HG03457 (cell line): ENCODE measurements around the gene NAPA.

Experiments used
- ATAC-seq: cut with Tn5 transposase; IDR thresholded peaks from one replicate; pipeline ENCODE4 v1.9.1; 2021; ENCODE audit warnings: moderate number of reproducible peaks; ENCODE audit not compliant: unreplicated experiment

Gene NAPA

DNA sequence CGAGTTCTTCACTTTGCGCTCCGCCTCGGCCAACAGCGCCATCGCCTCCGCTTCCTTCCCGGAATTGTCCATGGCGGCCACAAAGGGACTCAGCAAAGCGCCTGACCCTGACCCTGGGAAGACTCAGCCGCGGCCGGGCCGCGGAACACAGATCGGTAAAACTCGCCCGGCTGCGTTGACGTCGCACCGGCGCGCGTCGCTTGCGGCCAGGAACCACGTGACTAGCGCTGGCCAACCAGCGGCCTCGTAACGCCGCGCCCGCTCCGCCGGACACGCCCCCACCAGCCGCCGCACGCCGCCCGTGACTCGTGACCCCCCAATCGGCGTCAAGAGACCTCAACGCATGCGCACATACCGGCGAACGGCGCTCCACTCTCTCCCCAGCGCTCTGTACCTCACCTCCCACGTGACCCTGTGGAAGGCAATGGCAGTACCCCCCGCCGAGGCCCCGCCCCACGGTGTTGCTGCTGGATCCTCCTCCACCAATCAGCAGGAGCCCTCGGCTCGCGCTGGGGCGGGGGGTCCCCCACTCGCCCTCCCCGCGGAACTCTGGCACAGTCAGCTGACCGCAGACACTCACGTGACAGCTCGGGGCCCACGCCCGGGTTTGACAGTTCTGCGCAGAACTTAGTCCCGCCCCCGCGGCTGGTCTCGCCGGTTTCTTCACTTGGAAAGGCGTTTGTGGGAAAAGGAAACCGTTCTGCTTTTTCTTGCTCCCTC, at the start of gene NAPA:
Gene NAPA (minus strand): TSS at position 195 of the 720 bp plus-strand sequence. CDS start 123 bp downstream, at position 72.
- ATAC-seq, result peak; percentile 76

DNA sequence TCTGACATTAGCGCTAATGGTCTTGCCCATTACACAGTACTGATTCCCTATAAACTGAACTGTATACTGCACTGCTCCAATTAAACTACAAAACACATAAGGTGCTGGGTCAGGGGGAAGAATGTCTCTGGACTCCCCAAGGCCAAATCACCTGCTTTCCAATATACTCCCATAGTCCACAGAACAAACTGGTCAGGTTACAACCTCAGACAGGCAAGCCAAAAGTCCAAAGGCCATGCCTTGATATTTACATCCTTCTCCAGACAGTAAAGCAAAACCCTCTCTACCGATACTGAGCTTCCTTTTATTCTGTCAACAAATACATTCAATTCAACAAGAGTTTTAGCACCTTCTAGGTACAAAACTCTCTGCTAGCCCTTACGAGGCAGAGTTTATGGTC, 49.2 kb upstream of the NAPA start:
- no peak for ATAC-seq

DNA sequence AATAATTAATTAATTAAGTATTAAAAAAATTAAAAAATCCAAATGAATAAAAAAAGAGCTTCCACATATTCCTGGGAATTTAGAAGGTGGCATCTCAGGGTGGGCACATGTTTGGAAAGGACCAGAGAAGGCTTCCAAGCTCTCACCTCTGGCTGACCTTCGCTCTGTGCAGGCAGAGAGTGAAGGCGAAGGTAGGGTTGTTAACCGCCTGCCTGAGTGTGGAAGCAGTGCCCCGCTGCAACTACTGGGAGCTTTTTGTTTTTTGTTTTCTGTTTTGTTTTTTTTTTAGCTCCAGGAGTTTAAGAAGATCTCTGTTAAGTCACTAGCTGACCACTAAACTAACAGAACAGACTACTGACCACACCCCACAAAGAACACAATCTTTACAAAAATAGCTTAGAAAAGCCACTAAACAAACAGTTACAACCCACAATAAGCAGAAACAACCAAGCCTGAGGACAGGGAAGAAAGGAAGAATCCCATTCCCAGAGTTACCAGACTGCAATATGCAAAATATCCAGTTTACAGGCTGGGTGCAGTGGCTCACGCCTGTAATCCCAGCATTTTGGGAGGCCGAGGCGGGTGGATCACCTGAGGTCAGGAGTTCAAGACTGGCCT, 46.7 kb upstream of the NAPA start:
- no peak for ATAC-seq

DNA sequence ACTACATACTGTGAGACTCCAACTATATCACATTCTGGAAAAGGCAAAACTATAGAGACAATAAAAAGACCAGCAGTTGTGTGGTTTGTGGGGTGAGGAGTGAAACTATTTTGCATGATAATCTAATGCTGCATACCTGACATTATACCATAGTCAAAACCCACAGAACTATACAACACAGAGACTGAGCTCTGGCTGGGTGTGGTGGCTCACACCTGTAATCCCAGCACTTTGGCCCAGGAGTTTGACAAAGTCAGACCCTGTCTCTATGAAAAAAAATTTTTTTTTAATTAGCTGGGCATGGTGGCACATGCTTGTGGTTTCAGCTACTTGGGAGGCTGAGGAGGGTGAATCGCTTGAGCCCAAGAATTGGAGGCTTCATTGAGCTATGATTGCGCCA, 46.1 kb upstream of the NAPA start:
- no peak for ATAC-seq

DNA sequence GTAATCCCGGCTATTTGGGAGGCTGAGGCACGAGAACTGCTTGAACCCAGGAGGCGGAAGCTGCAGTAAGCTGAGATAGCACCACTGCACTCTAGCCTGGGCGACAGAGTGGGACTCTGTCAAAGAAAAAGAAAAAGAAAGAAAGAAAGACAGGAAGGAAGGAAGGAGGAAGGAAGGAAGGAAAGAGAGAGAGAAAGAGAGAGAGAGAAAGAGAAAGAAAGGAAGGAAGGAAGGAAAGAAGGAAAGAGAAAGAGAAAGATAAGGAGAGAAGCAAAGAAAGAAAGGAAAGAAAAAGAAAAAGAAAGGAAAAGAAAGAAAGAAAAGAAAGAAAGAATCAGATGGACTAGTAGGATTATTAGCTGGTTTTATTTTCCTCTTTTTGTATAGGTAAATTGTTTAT, 35.3 kb upstream of the NAPA start:
- ATAC-seq, result no peak

DNA sequence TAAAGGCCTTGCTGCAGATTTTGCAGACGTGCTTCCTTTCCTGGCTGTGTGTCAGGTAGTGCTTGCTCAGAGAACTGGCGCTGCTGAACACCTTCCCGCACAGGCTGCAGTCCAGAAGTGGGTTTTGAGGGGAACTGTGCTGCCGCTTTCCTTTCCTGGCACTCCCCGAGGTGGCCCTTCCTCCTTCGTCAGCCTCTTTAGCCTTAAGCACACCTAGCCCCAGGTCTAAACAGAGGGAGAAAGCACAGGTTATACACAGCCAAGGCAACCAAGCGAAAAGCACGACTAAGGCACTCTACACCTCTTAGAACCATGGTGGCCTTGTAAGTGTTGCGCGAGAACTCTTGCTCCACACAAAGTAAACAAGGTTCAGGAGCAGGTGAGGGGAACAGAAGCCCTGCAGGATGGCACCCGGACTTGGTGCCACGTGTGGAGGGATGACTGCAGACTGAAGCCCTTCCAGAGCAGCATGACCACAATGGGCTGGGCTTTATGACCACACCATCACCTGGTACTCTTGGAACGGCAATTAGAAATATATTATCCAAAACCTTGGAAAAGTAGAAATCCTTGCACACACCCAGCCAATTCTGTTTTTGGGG, 34.5 kb upstream of the NAPA start:
- no peak for ATAC-seq

DNA sequence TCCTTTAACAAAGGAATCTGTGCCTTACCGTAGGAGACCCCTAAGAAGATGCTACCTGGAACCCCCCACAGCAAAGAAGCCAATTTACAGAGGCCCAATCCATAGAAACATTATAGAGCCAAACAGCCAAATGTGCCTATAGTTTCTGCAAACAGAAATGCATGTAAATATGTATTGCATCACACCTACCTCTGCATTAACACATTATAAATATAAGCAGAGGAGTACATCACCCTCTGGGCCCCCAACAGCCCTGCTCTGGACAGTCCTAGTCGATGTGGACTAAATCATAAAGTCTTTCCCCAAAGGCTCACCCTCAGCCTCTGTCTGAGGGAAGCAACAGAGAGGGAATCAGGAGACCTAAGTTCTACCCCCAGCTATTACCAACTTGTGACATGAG, 32.3 kb upstream of the NAPA start:
- ATAC-seq, result no peak

DNA sequence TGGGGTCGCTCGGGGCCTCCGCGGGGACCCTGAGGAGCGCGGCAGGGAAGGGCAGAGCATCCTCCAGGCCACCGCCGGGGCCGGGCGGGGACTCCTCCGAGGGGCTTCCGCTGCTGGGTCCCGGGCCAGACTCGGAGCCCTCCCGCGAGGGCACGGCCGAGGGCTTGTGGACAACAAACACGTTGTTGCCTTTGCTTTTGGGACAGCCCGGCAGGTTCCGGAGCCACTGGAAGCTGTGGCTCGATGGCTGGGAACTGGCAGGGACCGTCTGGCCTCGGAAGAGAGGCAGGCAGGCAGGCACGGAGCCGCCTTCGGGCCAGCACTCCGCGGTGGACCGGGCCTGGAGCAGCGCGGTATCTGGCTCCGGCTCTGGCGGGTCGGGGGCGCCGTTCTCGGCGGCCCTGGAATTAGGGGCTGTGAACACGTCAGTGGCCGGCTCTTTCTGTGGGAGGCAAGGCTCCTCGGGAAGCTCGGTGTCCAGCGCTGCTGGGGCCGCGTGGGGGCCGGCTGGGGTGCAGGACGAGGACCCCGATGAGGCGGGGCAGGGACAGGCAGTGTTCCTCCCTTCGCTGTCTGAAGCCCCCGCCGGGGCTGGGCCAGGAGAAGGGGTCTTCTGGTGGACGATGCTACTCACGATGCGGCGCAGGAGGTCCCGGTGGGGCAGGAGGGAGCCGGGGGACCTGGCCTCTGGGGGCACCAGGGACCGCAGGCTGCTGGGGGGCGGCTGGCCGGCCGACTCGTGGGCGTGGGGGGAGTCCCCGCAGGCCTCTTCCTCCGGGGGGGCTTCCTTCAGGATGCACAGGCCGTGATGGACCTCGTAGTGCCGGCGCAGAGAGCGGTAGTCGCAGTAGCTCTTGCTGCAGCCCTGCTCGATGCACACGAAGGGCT, 30.4 kb upstream of the NAPA start:
- no peak for ATAC-seq

DNA sequence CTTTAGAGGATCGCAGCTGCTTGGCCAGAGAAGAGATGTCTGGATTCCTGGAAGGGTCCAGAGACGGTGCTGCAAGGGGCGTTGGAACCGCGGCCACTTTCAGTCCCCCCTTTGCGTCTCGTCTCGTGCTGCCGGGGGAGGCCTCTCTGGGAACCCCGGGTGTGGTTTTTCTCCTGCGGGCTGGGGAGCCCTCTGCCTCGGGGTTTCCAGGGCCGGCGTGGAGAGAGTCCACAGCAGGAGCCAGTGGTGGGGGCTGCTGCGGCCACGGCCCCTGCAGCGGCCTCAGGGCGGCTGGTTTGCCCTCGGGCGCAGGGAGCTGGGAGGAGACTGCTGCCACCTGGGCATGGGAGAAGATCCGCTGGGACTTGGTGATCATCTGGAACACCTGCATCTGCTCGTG, 29.6 kb upstream of the NAPA start:
- no peak for ATAC-seq

DNA sequence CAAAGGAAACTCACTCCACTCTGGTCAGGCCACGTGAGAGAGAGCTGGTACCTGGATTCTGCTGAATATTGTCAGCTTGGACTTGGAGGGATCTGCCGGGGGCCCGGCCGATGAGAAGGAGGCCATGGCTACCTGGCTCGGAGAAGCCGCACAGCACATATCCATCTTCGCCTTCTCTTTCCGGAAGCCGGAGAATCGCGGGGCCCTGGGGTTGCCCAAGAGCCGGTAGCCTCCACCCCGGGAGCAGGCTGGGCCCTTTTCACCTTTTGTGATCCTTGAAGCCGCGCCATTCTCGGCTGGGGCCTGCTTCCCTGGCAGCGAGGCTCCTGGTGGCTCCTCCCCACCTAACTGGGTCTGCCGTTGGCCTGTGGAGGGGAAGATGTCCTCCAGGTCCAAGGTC, 29.2 kb upstream of the NAPA start:
- ATAC-seq, result no peak

DNA sequence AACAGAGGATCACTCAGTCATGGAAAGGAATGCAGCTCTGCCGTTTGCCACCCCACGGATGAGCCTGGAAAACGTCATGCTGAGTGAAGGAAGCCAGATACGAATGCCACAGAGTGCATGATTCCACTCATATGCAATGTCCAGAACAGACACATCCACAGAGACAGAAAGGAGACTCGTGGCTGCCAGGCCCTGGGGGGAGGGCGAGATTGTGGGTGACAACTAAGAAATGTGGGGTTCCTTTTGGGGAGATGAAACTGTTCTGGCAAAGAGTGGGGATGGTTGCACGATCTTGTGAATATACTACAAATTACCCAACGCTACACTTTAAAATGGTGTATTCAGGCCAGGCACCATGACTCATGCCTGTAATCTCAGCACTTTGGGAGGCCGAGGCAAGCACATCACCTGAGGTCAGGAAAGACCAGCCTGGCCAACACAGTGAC, 27.2 kb upstream of the NAPA start:
- no peak for ATAC-seq

DNA sequence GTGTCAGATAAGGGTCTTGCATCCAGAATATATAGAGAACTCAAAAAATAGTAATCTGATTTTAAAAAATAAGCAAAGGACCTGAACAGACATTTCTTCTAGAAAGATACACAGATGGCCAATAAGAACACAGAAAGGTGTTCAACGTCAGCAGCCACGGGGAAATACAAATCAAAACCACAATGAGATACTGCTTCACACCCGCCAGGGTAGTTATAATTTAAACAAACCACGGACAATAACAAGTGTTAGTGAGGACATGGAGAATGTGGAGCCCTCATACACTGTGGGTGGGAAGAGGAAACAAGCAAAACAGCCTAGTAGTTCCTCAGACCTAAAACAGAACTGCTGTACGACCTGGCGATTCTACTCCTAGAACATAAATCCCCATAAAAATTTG, 26.7 kb upstream of the NAPA start:
- no peak for ATAC-seq

DNA sequence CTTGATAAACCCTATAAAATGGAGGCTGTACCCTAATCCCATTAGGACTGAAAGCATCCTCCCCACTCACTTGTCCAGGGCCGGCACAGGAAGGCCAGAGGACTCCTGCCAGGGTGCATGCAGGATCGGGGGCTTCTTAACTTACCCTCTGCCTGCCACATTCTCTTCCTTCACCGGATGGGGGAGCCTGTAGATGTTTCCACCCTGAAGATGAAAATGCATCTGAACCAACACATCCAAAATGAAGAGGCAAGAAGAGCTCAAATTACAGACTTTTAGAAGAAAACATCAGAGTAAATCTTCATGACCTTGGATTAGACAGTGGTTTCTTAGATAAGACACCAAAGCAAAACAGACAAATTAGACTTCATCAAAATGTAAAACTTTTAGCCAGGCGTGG, 25.9 kb upstream of the NAPA start:
- ATAC-seq, result no peak

DNA sequence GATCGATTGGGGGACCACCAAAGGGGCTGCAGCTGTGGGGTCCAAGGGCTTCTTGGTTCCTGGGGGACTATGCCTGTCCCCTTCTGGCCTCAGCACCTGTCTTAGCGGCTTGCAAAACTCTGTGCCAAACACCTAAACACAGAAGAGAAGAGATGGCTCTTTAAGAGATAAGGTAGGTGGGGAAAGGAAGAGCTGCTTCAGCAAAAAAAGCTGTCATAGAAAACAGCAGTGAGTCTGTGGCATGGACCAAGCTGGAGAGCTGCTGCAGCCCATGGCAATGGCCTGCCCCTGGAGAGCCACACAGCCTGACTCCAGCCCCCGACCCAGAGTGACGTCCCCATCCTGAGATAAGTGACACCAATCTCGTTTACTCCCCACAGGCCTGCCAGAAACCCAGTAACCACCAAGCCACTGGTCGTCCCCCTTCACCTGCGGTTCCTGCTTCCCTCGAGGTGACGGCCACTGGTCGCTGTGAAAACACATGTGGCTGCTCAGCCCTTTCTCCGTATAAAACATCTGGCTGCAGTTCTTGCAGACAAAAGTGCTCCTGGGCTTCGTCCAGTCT, 25.0 kb upstream of the NAPA start:
- ATAC-seq, result no peak

DNA sequence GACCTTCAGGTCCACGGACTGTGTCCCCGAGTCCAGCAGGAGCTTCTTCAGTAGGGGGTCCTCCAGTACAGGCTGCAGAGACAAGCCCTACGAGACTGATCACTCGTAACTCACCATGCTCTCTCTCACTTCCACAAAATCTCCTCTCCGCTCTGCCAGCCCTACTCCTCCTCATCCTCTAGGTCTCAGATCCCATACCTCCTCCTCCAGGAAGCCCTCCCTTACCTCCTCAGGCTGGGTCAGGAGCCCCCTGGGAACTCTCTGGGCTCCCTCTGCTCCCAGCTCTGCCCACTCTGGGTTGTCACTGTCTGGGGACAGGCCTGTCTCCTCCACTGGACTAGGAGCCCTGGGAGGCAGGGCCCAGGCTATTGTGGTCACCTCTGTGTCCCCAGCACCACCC, 23.9 kb upstream of the NAPA start:
- ATAC-seq, result no peak

DNA sequence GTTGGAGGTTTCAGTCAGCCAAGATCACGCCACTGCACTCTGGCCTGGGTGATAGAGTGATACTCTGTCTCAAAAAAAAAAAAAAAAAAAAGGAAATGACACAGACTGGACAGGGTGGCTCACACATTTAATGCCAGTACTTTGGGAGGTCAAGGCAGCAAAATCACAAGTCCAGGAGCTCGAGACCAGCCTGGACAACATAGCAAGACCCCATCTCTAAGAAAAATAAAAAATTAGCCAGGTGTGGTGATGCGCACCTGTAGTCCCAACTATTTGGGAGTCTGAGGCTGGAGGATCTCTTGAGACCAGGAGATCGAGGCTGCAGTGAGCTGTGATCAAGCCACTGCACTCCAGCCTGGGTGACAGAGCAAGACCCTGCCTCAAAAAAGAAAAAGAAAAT, 22.6 kb upstream of the NAPA start:
- ATAC-seq, result no peak

DNA sequence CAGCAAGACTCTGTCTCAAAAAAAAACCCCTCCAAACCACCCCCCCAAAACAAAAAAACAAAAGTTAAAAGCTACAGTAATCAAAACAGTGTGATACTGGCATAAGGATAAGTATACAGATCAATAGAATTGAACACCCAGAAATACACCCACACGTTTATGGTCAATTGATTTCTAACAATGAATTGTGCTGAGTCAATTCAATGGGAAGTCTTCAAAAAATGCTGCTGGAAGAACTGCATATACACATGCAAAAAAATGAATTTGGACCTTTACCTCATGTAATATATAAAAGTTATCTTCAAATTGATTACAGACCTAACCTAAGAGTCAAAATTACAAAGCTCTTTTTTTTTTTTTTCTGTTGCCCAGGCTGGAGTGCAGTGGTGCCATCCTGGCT, 19.8 kb upstream of the NAPA start:
- ATAC-seq, result no peak

DNA sequence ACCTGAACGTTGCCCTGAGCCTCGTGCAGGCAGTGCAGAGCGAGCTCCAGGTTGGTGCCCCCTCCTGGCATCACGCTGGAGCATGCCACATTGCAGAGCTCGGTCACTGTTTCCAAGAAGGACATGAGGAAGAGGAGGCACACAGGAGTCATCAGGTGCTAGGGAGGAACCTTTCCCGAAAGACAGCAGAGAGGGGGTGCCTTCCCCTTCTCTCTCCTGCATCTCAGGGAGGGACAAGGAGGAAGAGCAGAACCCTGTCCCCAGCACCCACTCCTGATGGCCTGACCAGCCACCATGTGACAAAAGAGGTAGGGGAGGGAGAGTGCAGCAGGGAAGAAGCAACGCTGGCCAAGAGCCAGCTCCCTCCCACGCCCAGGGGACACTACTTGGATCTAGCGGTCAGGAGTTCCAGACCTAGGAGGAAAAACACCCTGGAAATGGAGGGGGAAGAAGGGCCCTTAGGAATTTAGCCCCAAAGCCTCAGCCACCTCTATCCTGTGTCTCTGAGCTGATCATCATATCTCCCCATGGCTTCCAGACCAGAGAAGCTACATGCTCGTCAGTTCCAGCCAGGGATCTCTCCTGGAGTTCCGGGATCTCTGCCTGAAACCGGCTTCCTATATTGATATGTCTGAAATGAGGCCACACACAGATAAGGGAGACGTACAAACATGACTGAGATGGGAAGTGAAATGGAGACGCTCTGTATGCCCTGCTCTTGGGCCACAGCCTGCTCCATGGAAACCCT, 17.0 kb upstream of the NAPA start:
- no peak for ATAC-seq

DNA sequence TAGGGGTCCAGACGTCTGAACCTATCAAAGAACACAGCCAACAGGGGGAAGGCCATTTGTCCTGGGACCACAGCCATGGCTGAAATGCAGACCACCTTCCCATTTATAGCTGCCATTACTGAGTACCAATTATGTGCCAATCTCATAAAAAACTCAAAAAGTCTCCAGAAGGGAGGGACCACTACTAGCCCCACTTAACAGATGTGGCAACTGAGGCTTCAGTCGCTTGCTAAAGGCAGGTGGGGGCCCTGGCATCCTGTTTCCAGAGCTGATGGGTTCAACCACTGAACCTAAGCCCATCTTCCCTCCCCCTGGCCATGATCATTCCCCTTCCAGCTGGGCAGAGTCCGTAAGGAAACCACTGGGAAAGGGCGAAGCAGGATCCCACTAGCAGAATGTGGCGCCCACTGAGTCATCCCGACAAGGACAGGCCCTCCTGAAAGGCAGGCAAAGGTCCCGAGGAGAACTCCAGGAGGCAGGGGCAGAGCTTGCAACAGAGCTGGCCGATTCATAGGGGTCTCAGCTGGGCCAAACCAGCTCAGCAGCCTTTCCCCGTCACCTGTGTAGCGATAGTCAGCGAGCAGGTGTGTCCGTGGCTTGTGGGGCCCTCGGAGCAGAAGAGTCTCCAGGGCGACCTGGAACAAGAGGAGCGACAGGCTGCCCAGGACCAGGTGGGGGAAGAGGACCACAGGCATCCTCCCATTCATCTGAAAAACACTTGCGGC, 14.3 kb upstream of the NAPA start:
- ATAC-seq, result no peak

DNA sequence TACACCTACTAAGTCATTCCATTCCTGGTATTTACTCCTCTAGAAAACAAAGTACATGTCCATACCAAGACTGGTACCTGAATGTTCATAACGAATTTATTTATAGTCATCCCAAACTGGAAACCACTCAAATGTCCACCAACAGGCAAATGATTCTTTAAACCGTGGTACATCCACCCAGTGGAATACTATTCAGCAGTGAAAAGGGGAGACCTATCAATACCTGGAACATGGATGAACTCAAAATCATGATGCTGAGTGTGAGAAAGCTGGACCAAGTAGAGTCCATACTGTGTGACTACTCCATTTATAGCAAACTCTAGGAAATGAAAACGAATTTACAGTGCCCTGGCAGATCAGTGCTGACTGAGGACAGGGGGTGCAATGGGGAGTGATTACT, 11.9 kb upstream of the NAPA start:
- ATAC-seq, result no peak
